Aorta (tissue), 5 donors: ENCODE data around the gene EIF2S2. TPM values are rescaled to one million over a fixed set of nuclear protein-coding genes. Genes with fewer than 3 reads are reported as not detected.

Experiments
- ATAC-seq: fragments of 200-7000 bp; cut with Tn5 transposase; one replicate; pipeline ENCODE4 v1.9.1; 2022; ENCODE audit warnings: moderate library complexity; ENCODE audit not compliant: low FRiP score
- DNase-seq, 2 donors: peaks; one replicate each; pipeline ENCODE4 v3.0.0-alpha.2; 2020
- H3K27ac ChIP-seq, 2 donors: one replicate each; pipeline ENCODE4 v1.5.1; 2013; ENCODE audit warnings: low read length in 2 of 2, mild to moderate bottlenecking in 2 of 2, moderate library complexity in 2 of 2, control low read depth in 1 of 2, inconsistent platforms in 1 of 2, low read depth in 1 of 2
- H3K27me3 ChIP-seq, 2 donors: one replicate each; pipeline ENCODE4 v1.6.1; 2013; ENCODE audit warnings: control low read depth in 1 of 2, low read length in 1 of 2, mild to moderate bottlenecking in 1 of 2, moderate library complexity in 1 of 2; ENCODE audit not compliant: insufficient read depth in 2 of 2, control insufficient read depth in 1 of 2
- H3K36me3 ChIP-seq, 2 donors: one replicate each; pipeline ENCODE4 v1.6.1; 2013; ENCODE audit warnings: control low read depth in 1 of 2, low read length in 1 of 2, mild to moderate bottlenecking in 1 of 2; ENCODE audit not compliant: insufficient read depth in 2 of 2, control insufficient read depth in 1 of 2
- H3K4me1 ChIP-seq, 2 donors: one replicate each; pipeline ENCODE4 v1.6.1; 2013; ENCODE audit warnings: low read length in 2 of 2, control low read depth in 1 of 2, mild to moderate bottlenecking in 1 of 2, moderate library complexity in 1 of 2; ENCODE audit not compliant: insufficient read depth in 2 of 2, control insufficient read depth in 1 of 2
- H3K4me3 ChIP-seq, 2 donors: one replicate each; pipeline ENCODE4 v1.5.1; 2013; ENCODE audit warnings: low read length in 2 of 2, control low read depth in 1 of 2, mild to moderate bottlenecking in 1 of 2
- H3K9me3 ChIP-seq: one replicate; pipeline ENCODE4 v1.6.1; 2013; ENCODE audit warnings: mild to moderate bottlenecking, low read length; ENCODE audit not compliant: control insufficient read depth
- WGBS, 2 donors: extraction: QIAGEN DNeasy Blood & Tissue Kit; methylation state at CpG; one replicate each; pipeline ENCODE4 v1.1.7; 2013; 5-methylcytosine and 5-hydroxymethylcytosine counted together
- intact Hi-C, 2 donors: fragments of 100-400 bp; cut with DNase I; formaldehyde crosslinking; loops; one replicate each; pipeline versions ENCODE4 v1.14.2 to v1.15.0; 2022
- polyA plus RNA-seq, 2 donors: library from polyadenylated mRNA; stranded (reverse); fragments of 200-250 nt; gene quantifications; one replicate each; pipeline ENCODE4 v1.2.3, GENCODE V29; 2013
- total RNA-seq, 2 donors: library from RNA; stranded (reverse); fragmentation: NEBNext Ultra II Directional; extraction: Animal tissue kit (Norgen Biotek cat#: 25700); gene quantifications; one replicate each; pipeline ENCODE4 v1.2.1, GENCODE V29; 2021
- donor health status: healthy with polysubstance abuse.
- donor health status: Bipolar disorder and iron deficiency.
- donor health status: DM: no; HTN: no; CAD: no.
- donor health status: DM: no; HTN: no; CAD: no.
- donor health status: DM: yes; HTN: yes; CAD: no.

EIF2S2 gene
- total and polyA plus RNA-seq, 4 donors, result 37.1 to 54.0 (median 48.1) TPM

- no peak for DNase-seq
- Histone ChIP-seq H3K4me3 (no peak overlapping the region), H3K27ac (peak overlapping the region in 1 of 2 donors; percentile 27), H3K27me3 (no peaks in the 10 kb centered on the region), H3K4me1 (peaks cover 7 to 8% of the 10 kb centered on the region in 2 donors), H3K9me3 (no peaks in the 10 kb centered on the region), H3K36me3 (peaks cover 0 to 1% of the 10 kb centered on the region in 2 donors)
- no peak for ATAC-seq
- 63 to 77% methylated on average over 1 of the region's 1 CpG for WGBS, 2 donors
- intact Hi-C loops, result loop anchor here (5.0 kb wide), 2 partner anchors 71 to 76 kb away; partner anchors contain the start of gene RALY (in 1 of the 2)
Observed at GRCh38 chr20:34068001-34068400, 44.0 kb downstream of the EIF2S2 start.

DNA sequence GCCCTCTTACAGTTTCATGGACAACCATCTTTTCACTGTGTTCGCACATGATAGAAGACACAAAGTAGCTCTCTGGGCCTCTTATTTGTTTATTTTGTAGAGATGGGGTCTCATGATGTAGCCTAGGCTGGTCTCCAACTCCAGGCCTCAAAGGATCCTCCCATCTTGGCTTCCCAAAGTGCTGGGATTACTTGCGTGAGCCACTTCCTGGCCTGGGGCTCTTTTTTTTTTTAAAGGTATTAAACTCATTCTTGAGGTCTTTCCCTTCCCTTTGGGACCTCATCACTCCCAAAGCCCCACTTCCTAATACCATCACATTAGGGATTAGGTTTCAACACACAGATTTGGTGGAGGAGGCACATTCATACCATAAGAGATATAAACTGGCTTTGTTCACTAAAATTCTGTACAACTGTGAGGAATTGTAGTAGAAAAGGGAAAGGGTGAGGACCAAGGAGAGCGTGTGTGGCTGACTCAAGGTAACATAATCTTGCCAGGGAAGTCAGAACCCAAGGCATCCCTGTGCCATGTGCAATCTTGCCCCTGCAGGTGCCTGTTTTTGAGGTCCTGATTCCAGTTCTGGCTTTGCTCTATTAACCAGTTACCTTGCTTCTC, 45.5 kb downstream of the EIF2S2 start:
- Histone ChIP-seq H3K27me3 (no peaks in the 10 kb centered on the region), H3K36me3 (peaks cover 0 to 1% of the 10 kb centered on the region in 2 donors), H3K4me1 (peaks cover 8% of the 10 kb centered on the region in 2 donors), H3K27ac (no peak overlapping the region), H3K9me3 (no peaks in the 10 kb centered on the region), H3K4me3 (no peak overlapping the region)
- intact Hi-C loops, result loop anchor here (5.0 kb wide), 2 partner anchors 69 to 74 kb away; partner anchors contain the start of gene RALY (in 1 of the 2)
- DNase-seq, result no peak
- WGBS, 2 donors, result 62 to 70% methylated on average over 3 of the region's 3 CpGs
- ATAC-seq, result no peak

DNA sequence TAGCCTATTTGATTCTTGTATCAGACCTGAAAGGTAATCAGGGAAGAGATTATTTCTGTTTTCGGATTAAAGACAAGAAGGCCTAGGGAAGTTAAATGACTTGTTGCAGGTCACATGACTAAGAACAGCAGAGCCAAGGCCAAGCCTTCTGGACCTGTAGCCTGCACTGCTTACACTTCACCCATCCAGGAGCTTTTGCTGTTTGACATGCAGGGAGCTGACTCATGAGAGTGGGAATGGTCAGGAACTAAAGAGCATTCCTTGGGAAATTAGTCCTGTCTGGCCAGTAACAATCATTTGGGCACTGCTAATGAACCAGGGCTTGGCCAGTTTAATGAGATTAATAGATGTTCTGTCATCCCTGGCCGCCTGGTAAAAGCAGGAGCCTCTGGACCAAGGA, 46.8 kb downstream of the EIF2S2 start:
- Histone ChIP-seq H3K36me3 (peaks cover 0 to 1% of the 10 kb centered on the region in 2 donors), H3K9me3 (no peaks in the 10 kb centered on the region), H3K4me1 (peaks cover 8 to 12% of the 10 kb centered on the region in 2 donors), H3K27ac (peak overlapping the region in 1 of 2 donors; percentile 65), H3K27me3 (no peaks in the 10 kb centered on the region), H3K4me3 (no peak overlapping the region)
- 66 to 76% methylated on average over 2 of the region's 2 CpGs for WGBS, 2 donors
- DNase-seq (no peak), ATAC-seq (no peak)
- intact Hi-C loops, result loop anchor here (5.0 kb wide), 2 partner anchors 68 to 73 kb away; partner anchors contain the start of gene RALY (in 1 of the 2)

GRCh38 chr20:34064286-34064685, 47.8 kb downstream of the EIF2S2 start:
- WGBS, 2 donors, result 96 to 100% methylated on average over 3 of the region's 3 CpGs
- ATAC-seq (no peak), DNase-seq (no peak)
- Histone ChIP-seq H3K4me1 (peaks cover 8 to 12% of the 10 kb centered on the region in 2 donors), H3K9me3 (no peaks in the 10 kb centered on the region), H3K4me3 (no peak overlapping the region), H3K36me3 (peaks cover 0 to 1% of the 10 kb centered on the region in 2 donors), H3K27ac (no peak overlapping the region), H3K27me3 (no peaks in the 10 kb centered on the region)
- intact Hi-C loops, result no loop called here

GRCh38 chr20:34062570-34063482, 49.2 kb downstream of the EIF2S2 start:
- no peak for ATAC-seq
- Histone ChIP-seq H3K27me3 (no peaks in the 10 kb centered on the region), H3K4me3 (no peak overlapping the region), H3K4me1 (peaks cover 8 to 12% of the 10 kb centered on the region in 2 donors), H3K36me3 (peaks cover 0 to 1% of the 10 kb centered on the region in 2 donors), H3K27ac (no peak overlapping the region), H3K9me3 (no peaks in the 10 kb centered on the region)
- intact Hi-C loops, result no loop called here
- 78 to 80% methylated on average over 5 of the region's 5 CpGs for WGBS, 2 donors
- DNase-seq, result no peak

GRCh38 chr20:34061695-34062094, 50.3 kb downstream of the EIF2S2 start:
- no peak overlapping the region for H3K27ac ChIP-seq
- no peak for DNase-seq
- no peak for ATAC-seq
- intact Hi-C loops, result no loop called here
- peaks cover 0 to 1% of the 10 kb centered on the region in 2 donors for H3K36me3 ChIP-seq
- no peaks in the 10 kb centered on the region for H3K27me3 ChIP-seq
- no peak overlapping the region for H3K4me3 ChIP-seq
- H3K9me3 ChIP-seq, result no peaks in the 10 kb centered on the region
- peaks cover 8 to 12% of the 10 kb centered on the region in 2 donors for H3K4me1 ChIP-seq

DNA sequence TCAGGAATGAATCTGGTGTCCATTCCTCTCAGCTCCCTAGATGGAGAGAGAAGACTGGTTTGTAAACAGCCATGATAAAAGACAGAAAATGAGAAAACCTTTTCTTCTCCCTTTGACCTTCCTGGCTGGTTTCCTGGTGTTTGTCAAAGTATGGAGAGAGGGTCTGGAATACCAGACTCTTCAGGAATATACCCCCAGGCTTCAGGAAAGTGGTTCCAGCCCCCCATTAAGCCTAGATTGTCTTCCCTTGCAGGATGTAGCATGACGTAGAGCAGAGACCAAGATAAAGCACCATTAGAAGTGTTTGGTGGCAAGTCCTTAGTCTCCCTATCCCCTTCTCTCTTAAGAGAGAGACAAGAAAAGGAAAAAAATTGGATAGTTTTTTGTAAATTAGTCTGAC, 51.1 kb downstream of the EIF2S2 start:
- H3K36me3 ChIP-seq, result peaks cover 0 to 1% of the 10 kb centered on the region in 2 donors
- H3K9me3 ChIP-seq, result no peaks in the 10 kb centered on the region
- peaks cover 8 to 10% of the 10 kb centered on the region in 2 donors for H3K4me1 ChIP-seq
- no peak for ATAC-seq
- H3K27ac ChIP-seq, result no peak overlapping the region
- no peaks in the 10 kb centered on the region for H3K27me3 ChIP-seq
- no peak for DNase-seq
- H3K4me3 ChIP-seq, result no peak overlapping the region
- 79 to 80% methylated on average over 1 of the region's 1 CpG for WGBS, 2 donors
- intact Hi-C loops, result no loop called here

DNA sequence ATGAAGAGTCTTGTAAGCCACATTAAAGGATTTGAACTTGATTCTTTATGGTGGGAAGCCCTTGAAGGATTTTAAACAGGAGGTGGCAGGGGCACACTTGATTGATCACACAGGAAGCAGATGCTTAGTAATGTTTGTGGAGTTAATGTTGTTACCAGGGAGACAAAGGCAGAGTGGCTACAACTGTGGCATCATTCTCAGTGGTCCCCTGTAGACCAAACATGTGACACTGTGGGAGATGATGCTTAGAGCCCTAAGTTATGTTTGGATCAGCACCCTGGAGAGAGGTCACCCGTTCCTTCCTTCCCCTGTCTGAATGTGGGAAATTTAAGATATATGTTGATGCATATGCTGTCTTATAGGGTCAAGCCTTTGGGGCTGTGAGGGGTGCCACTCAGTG, 53.2 kb downstream of the EIF2S2 start:
- WGBS, 2 donors, result 12 to 16% methylated on average over 1 of the region's 1 CpG
- Histone ChIP-seq H3K27me3 (no peaks in the 10 kb centered on the region), H3K27ac (no peak overlapping the region), H3K4me1 (peaks cover 0 to 7% of the 10 kb centered on the region in 2 donors), H3K9me3 (no peaks in the 10 kb centered on the region), H3K36me3 (peaks cover 0 to 1% of the 10 kb centered on the region in 2 donors), H3K4me3 (no peak overlapping the region)
- intact Hi-C loops, result loop anchor here in 1 of 2 donors (5.0 kb wide), 1 partner anchor 42 kb away; no protein-coding TSS in a partner anchor
- DNase-seq (no peak), ATAC-seq (no peak)
